H1 (cell line): ENCODE data around the gene DAZAP2.

ENCODE experiments used
- BACH1 ChIP-seq: IDR thresholded peaks from 2 replicates; pipeline ENCODE4 v1.6.1; 2012; ENCODE audit warnings: low read length, improper control_type of control experiment
- CTCF ChIP-seq, 3 experiments: IDR thresholded peaks; 1 replicate in 2 of 3; 2 replicates in 1 of 3; pipeline versions ENCODE4 v1.5.1 to v1.6.1; 2011; ENCODE audit warnings: low read length in 3 of 3, mild to moderate bottlenecking in 3 of 3, inconsistent platforms in 2 of 3, low read depth in 1 of 3, moderate library complexity in 1 of 3; ENCODE audit not compliant: insufficient read depth in 1 of 3; ENCODE audit errors: control extremely low read depth in 1 of 3
- RAD21 ChIP-seq, 2 experiments: IDR thresholded peaks in 1 of 2; conservative IDR thresholded peaks in 1 of 2; 2 replicates each; pipeline ENCODE4 v1.6.1; 2011; ENCODE audit warnings: low read depth in 2 of 2, low read length in 2 of 2, improper control_type of control experiment in 1 of 2, inconsistent platforms in 1 of 2, mild to moderate bottlenecking in 1 of 2, moderate library complexity in 1 of 2
- TF ChIP-seq, protein P1 (sequence below): IDR thresholded peaks from 2 replicates; pipeline ENCODE4 v1.6.1; 2012; ENCODE audit warnings: inconsistent platforms

DNA sequence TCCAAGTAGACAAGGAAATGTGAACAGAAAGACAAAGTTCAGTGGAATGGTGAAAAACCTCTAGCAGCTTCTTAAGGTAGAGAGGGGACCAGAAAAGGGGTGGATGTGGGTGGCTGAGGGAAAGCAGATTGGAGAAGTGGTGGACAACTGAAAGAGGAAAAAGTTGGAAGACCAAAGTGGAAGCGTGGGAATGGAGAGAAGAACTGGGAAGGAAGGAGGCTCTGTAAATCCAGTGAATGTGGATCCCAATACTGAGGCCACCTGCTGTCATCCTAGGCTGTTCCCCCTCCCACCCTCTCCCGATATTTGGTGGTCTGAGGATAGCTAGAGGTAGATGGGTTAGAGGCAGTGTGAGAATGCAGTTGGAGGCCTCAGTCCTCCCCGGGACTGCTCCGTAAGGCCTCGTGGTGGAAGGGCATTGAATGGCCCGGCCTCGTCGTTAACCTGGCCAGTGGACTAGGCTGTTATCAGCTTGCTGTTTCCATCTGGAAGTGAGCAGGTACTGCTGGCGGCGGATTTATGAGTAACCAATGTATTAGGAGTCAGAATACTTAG, 19.9 kb upstream of the DAZAP2 start:
- TF ChIP-seq BACH1 (no peak), CTCF (IDR thresholded peaks at IDR 0.05; ENCODE audit: control extremely low read depth in 1 of 3, insufficient read depth in 1 of 3, low read depth in 1 of 3, low read length in 3 of 3) (no peak), RAD21 (IDR thresholded peaks at IDR 0.05 in 1 of 2, conservative IDR thresholded peaks at IDR 0.05 in 1 of 2; ENCODE audit: low read depth in 2 of 2, low read length in 2 of 2) (no peak)
- TF ChIP-seq, protein P1, sequence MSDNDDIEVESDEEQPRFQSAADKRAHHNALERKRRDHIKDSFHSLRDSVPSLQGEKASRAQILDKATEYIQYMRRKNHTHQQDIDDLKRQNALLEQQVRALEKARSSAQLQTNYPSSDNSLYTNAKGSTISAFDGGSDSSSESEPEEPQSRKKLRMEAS: no peak; the same call in 1 of the 2 replicates
